Activated CD4-positive, alpha-beta T cell treated with anti-CD3 and anti-CD28 coated beads for 4 hours (primary cell): ENCODE measurements around the gene BAHCC1.

ENCODE experiments used
- DNase-seq, 2 donors: peaks; one replicate each; pipeline ENCODE4 v3.0.0-alpha.2; 2020

BAHCC1 gene

DNA sequence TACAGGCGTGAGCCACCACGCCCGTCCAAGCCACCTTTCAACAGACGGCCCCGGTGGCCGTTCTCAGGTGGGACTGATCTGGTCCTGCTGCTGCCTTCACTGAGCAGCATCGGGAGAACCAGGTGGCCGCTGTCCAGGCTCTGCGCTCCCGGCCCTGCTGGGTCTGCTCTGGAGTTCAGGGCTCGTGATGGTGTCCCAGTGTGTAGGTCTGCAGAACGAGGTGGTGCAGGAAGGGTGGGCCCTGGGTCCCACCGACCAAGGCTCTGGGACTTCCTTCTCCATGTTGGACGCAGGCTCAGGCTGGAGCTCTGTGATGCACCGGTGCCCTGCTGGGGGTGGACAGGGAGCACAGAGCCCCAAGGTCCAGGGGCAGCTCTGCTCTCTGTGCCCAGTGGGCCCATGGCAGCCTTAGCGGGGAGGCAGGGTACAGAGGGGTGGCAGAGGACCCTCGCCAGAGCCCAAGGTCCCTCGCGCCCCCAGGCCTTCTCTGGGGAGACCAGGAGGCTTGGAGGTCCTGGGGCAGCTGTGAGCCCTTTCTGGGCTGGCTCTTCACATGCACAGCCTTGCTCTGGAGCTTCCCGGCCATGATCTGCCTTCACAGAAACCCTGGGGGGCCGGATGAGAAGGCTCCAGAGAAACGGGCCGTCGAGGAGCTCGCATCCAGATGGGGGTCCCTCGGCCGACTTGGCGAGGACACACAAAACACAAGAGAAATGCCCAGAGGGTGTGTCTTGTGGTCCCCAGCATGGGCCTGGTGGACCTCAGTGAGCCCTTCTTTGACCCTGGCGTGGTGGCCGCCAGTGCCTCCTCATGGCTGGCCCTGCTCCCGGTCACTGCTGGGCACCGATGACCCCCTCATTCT is 26.9 kb upstream of the BAHCC1 start:
- DNase-seq, result no peak

DNA sequence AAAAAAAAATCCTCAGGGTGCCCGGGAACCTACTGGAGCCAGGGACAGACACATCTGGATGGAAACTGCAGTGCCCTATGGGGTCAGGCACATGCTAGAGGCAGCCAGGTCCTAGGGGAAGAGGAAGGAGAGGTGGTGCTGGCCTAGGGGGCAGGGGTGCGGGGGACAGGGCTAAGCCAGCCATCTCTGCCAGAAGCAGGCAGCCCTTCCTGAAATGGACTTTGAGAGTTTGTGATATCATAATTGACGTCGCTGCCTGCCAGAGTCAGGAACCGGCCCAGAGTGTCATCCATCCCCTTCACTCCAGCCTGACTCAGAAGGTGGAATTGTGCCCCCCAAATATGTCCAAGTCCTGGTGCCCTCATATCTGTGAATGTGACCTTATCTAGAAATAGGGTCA is 25.0 kb upstream of the BAHCC1 start:
- DNase-seq, result no peak

DNA sequence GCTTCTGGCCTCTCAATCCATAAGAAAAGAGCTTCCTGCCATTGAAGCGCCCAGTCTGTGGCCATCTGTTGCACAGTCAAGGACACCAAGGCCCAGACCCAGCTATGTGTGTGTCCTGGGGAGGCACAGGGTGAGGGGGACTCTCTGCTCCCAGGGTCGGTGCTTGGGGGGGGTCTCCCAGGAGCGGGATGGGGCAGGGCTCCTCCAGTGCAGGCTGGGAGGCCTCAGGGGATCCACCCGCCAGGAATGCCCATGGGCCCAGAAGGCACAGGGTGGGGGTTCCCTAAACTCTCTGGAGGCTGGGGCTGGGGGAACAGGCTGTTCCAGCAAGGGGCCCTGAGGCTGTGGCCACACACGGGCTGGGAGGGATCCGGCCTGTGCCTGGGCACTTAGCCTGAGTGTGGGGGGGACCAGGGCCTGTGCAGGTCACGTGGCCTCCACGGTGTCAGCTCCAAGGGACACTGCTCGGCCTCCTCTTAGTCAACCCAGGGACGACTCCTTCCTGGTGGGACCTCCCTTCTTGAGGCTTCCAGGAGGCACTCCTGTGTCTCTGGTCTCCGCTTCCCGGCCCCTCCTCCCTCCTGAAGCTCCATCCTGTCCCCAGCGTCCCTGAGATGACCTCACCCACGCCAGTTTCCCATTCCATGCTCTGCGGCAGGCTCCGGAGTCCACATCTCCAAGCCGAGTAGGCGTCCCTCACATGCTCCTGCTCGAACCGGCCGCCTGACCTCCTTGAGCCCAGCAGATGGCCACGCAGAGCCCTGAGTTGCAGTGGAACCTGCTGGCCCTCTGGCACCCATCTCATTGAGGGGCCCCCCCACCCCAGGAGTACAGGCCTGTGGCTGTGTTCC is 23.1 kb upstream of the BAHCC1 start:
- no peak for DNase-seq

DNA sequence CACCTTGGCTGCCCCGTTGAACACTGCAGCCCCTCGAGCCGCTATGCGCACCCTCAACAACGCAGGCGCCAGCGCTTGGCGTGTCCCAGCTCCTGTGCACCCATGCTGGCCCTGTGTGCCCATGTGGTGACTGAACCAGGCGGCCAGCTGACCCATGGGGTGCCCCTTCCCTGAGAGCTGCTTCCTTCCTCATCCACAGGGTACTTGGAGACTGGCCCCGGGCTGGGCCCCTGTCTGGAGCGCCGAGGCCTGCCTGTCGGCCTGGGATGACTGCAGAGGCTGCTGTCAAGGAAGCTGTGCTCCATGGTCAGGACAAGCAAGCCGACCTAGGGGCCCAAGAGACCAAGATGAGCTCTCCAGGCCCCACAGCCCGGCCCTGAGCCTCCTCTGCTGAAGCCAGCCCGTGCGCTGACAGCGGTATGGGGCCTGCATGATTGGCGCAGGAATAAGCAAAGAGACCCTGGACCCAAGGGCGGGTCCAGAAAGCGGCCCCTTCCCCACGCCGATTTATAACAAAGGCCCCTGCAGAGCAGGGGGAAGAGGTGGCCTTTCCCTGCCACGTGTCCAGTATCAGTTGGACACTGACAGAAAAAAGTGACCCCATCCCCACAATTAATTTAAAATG is 21.6 kb upstream of the BAHCC1 start:
- DNase-seq, result no peak

DNA sequence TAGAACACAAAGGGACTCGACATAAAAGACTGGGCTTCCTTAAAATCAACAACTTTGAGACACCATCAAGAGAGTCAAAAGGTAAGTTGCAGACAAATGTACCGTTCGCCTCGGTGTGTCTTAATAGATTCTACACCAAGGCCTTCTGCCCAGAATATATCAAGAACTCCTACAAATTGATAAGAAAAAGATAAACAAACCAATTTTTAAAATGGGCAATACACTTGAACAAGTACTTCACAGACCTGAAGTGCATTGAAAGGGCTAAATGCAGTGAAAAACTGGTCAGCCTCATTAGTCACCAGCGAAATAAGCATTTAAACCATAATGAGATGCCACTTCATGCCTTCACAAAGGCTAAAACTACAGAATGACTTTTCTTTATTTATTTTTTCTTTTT is 20.4 kb upstream of the BAHCC1 start:
- no peak for DNase-seq

DNA sequence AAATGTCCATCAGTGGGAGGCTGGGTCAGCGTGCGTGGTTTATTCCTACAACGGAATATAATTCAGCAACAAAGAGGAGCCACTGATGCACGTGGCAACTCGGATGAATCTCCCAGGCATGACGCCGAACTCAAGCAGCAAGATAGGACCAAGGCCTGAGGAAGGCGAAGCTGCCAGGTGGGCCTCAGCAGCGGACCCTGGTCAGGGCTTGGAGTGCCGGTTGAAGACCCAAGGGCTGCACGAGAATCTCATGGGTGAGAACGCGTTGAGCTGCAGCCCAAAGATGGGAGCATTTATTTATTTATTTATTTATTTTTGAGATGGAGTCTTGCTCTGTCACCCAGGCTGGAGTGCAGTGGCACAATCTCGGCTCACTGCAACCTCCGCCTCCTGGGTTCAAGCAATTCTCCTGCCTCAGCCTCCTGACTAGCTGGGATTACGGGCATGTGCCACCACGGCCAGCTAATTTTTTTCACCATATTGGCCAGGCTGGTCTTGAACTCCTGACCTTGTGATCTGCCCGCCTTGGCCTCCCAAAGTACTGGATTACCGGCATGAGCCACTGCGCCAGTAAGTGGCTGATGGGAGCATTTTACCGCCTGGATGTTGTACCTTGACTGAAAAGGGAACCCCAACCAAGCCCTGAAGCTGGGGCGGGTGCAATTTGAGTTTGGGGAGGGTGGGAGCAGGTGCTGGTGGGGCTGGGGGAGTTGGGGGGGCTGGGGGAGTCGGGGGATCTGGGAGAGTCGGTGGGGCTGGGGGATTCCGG is 18.1 kb upstream of the BAHCC1 start:
- no peak for DNase-seq

DNA sequence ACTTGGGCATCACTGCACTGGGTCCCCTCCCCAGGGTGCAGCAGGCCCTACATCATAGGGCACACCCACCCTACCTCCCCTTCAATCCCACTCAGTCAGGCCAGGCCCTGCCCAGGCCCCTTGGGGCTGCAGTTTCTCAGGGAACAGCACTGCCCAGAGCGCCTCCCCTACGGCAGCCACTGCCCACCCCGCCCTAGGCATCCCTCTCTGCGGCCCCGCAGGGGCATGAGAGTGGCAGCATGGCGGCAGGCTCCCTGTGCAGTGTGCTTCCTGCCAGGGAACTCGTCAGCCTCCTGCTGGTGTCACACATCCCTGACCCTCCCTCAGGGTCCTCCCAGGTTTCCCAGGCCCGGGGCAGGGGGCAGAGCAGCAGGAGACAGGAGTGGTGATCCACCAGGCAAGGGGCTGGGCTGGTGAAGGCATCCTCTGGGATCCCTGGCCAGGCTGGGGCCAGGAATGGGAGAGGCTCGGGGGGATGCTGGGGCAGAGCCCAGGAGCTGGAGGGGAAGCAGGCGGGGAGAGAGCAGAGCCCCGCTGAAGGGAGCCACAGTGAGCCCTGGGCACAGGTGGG is 16.2 kb upstream of the BAHCC1 start:
- DNase-seq, result no peak

DNA sequence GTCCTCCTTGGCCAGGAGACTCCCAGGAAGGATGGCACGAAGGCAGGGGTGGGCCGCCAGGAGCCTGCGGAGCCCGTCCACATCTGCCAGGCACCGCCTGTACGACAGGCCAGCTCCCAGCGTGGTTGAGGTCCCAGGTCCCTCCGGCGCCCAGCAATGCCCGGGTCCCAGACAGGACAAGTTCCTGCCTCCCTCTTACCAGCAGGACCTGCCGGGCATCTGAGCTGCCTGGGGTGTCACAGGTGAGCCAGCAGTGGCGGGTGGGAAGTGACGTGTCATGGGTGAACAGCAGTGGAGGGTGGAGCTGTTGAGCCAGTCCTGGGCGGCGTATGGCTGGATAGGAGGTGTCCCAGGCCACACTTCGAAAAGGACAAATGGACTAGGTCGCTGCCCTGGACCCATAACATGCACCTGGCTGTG is 15.7 kb upstream of the BAHCC1 start:
- no peak for DNase-seq

DNA sequence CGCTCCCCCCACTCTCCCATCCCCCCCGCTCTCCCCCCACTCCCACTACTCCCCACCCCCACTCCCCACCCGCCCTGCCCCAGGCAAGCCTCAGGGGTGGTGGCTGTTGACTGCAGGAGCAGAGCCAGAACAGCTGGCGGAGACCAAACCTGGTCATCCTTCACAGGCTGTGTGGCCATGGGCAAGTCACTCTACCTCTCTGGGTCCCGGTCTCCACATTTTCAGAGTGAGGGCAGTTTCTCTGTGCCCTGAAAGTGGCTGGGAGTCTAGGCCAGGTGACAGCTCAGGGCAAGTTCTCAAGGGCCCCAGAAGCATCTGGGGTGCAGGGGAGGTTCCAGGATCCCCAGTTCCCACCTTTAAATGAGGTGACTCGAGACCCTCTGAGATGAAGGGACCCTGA is 15.1 kb upstream of the BAHCC1 start:
- no peak for DNase-seq

DNA sequence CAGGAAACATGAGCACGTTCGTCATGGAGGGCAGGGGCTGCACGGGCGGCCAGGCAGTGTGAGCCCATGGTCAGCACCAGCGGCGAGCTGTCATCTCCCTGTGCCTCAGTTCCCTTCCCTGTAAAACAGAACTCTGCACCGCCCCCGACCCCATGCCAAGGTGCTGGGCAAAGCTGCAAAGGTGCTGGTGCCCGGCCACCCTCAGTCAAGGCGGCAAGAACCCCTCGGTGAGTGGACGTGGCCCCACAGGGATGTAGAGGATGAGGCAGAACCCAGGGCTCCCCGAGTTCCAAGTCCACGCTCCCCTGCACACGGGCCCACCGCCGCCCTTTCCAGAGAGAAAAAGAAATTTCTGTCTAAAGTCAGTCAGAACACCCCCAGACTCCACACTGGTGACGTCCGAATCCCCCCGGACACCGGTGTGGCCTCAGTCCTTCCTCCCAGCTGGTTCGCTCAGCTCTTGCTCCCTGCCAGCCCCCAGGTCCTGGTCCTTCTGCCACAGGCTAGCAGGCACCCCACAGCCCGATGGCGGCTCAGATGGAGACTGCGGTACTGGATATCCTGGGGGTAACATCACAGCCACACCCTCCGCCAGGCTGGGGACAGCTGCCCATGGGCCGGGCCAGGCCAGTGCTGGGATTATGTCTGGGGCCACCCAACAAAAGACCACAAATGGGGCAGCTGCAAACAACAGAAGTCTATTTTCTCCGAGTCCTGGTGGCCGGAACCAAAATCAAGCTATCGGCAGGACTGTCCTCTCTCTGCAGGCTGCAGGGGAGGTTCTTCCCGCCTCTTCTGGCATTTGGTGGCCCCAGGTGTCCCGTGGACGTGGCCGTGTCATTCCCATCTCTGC is 14.4 kb upstream of the BAHCC1 start:
- no peak for DNase-seq

DNA sequence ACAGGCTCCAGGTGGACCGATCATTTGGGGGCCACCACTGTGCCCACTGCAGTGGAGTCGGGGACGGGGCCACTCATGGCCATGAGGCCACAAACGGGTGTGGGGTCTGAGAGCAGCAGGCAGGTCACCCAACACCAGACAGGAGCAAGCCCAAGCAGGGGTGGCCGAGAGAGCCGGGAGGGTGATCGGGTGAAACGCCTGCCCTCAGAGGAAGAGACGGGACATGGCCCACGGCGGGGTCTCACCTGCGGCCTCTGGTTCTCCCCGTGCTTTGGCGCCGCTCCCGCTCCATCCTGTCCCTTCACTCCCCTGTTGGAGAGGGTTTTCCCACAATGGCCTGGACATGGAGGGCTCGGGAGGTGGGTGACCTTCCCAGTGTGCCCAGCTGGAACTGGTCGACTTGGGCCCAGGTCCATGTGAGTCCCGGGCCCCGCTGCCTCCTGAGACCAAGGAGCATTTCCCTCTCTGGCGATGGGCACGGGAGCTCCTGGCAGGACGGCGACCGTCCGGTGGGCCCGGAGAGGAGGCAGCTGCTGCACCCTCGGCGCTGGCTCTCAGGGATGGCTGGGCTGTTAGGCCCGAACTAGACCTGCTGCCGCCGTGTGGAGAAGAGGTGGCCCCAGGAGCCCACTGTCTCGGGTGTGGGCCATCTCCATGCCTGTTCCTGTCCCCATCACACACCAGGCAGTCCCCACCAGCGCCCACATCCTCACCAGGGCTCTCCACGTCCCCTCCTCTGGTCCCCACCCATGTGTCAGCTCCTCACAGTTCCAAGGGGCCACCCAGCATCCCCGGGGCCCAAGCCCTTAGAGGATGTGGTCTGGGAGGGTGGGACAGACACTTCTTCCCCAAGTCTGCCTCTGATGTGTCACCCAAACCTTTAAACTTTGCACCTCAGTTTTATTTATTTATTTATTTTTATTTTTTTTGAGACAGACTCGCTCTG is 13.4 kb upstream of the BAHCC1 start:
- no peak for DNase-seq

DNA sequence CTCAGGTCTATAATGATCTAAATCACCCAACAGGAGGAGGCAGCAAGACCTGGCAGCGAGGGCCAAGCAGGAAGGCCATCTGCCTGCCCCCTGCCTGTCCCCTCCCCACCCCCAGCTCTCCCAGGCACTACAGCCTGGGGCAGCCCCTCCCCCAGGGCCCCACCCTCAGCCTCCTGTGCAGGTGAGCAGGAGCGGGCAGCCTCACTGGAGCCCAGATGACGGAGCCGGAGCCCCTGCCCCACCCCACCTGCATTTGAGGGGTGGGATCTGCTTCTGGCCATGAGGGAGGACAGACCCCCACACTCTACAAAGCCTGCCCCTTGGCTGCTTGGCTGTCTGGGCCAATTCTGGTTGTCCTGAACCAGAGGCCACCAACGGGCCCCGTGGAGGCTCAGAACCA is 12.4 kb upstream of the BAHCC1 start:
- no peak for DNase-seq

DNA sequence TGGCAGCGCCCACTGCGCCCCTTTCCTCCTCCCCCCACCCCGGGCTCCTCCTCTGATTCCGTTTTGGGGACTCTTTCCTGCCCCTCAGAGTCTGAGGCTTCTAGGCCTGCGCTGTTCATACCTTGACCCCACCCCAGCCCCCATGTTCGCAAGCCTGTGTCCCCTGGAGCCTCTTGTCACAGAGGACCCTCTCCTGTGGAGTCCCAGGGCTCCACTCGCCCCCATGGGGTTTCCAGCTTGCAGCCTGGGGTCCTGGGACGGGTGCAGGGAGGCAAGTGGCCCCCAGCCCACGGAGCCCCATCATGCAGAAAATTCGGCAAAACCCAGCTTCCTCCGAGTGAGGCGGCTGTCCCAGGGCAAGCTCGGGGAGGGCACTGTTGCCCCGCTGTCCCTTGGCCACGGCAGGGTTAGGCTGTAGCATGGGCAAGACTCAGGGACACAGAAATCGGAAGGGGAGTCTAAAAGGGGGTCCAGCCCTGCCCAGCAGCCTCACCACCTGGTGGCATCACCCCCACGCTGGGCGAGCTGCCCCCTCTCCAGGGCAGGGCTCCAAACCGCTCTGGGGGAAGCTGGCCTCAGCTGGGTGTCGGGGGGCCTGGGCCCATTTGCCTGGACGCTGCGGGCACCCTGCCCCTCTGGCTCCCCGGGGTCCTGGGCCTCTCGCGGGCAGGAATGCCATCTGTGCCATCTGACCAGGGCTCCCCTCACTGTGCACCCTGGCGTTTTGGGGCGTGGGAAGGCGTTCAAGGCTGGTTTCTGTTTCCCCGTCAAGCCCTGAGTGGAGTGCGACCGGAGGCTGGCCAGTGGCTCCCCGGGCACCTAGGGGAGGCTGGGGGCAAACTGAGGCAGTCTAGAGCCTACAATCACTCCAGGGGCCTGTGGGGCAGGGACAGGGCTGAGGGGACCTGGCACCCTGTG is 11.5 kb upstream of the BAHCC1 start:
- DNase-seq, result no peak

DNA sequence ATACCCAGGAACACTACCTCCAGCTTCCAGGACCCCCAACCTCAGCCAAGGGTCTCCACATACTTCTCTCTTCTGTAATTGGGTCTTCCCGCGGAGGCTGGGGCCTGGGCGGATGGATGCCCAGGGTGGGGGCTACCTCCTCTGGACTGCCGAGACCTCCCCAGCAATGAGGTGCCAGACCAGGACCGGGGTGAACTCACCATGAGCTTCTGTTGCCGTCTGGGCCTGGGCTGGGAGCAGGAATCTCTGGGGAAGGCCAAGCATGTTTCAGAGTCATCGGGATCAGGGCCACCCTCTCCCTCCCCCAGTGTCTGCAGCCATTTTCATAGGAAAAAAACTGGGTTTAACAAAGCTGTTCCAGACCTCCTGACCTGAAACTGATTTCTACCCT is 10.3 kb upstream of the BAHCC1 start:
- no peak for DNase-seq

DNA sequence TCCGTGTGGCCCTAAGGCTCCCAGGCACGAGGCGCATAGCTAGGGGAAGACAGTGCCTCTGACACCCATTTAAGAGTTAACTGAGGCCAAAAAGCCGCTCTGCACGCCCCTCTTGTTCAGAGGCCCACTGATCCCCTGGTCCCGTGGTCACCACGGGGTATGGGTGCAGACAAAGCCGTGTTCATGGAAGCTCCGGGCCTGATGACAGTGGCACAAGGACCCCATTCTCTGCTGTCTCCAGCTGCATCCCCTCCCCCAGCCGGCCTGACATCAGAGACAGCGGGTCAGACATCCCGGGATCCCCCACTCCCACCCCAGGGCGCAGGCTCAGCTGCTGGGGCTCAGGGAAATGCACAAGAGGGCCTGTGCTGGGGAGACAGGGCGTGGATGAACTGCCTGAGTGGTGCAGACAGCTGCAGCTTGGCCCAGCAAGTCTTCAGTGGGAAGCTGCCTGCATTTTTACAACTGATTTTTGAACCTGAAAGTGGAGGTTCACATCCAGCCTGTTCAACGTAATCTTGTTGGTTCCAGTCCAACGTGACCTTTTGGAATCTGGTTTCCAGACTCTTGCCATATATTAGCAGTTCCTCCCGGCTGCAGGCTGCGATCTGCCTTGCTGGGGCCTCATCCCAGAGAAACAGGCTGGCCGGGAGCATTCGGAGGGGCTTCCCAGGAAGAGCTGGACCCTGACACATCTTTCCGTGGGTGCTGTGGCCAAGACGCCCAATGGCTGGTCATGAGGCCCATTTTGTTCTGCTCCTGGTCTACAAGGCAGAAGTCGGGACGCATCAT is 9.7 kb upstream of the BAHCC1 start:
- no peak for DNase-seq

DNA sequence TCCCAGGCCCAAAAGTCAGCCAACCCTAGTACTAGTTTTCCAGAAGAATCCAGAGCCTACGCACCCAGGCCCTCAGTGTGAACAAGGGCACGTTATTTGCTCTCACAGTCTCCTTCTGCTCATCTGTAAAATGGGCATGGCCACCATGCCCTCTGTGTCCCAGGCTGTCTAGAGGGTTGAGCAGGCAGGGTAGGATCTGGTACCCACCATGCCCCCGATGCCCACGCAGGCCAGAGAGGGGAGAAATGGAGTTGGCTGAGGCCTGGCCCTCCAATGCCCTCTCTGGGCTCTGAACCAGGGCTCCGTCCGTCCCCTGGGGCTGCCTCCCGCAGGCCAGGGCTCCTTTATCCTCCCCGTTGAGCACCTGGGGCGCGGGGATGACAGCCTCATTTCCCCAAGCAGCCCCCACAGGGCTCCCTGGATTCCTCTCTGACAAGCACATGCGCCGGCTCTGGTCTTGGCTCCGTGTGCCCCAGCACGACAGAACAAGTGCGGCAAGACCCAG is 9.1 kb upstream of the BAHCC1 start:
- no peak for DNase-seq

DNA sequence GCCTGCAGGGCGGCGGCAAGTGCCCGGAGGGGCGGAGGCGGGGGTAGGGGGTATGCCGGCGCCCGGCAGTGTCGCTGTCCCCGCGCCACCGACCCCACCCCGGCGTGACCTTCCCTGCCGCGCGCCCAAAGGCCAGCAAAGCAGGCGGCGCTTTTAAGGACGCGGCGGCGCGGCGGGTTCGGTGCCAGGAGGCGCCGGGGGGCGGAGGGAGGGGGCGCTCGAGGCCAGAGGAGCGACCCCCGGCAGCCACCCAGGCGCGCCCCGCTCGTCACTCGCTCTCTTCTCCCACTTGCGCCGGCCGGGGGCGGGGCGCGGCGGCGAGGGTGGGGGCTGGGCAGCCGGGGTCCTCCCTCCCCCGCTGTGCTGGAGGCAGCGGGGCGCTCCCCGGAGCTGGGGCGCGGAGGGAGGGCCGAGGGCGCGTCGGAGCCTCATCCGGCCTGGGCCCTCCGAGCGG is 8.6 kb upstream of the BAHCC1 start:
- DNase-seq, result no peak
